ENCODE data around the gene NID1.

The NID1 gene

DNA sequence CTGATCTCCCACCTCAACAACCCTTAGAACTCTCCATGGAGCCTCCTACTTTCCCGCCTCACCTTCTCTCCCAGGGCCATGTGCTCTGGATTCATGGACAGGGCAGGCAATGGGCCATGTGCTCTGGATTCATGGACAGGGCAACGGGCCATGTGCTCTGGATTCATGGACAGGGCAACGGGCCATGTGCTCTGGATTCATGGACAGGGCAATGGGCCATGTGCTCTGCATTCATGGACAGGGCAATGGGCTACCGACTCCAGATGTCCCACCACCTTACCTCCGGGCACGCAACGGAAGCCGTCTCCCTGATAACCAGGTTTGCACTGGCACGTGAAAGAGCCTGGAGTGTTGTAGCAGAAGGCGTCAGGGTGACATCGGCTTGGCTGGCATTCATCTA, 53.2 kb downstream of the NID1 start:
- no peak overlapping the region for H3K4me2 ChIP-seq (ENCODE audit: low read length)
- H4K91ac ChIP-seq (ENCODE audit: low read depth, low read length) = no peak overlapping the region
- no peak overlapping the region for H3K4ac ChIP-seq (ENCODE audit: low read depth, low read length)
- H3K9me3 ChIP-seq (ENCODE audit: insufficient read depth, low read depth, low read length) = no peaks in the 10 kb centered on the region
- no peak overlapping the region for H3K23ac ChIP-seq (ENCODE audit: low read length)
- no peaks in the 10 kb centered on the region for H3K79me2 ChIP-seq (ENCODE audit: control insufficient read depth, insufficient read depth, low read length, poor library complexity)
- no peak overlapping the region for H3K9ac ChIP-seq (ENCODE audit: low read length)
- no peak overlapping the region for H3K4me3 ChIP-seq (ENCODE audit: low read depth, low read length)
- peaks cover 0 to 2% of the 10 kb centered on the region in 2 experiments for H3K4me1 ChIP-seq (ENCODE audit: control insufficient read depth in 1 of 2, insufficient read depth in 2 of 2, low read length in 2 of 2)
- H2AFZ ChIP-seq (ENCODE audit: insufficient read depth, low read length, poor library complexity) = no peak overlapping the region
- H2BK12ac ChIP-seq (ENCODE audit: low read length) = no peak overlapping the region
- no peak overlapping the region for H3K18ac ChIP-seq (ENCODE audit: low read length)
- H3K27me3 ChIP-seq (ENCODE audit: insufficient read depth, low read length) = no peaks in the 10 kb centered on the region
- WGBS (ENCODE audit: extremely low coverage, insufficient coverage, insufficient read length) = no CpG with 5 or more reads among the region's 11 CpGs
- H3K14ac ChIP-seq (ENCODE audit: low read length) = no peak overlapping the region
- H4K8ac ChIP-seq (ENCODE audit: low read depth, low read length) = no peak overlapping the region
- no peaks in the 10 kb centered on the region for H3K36me3 ChIP-seq (ENCODE audit: control insufficient read depth in 1 of 2, insufficient read depth in 2 of 2, low read length in 2 of 2)
- no peaks in the 10 kb centered on the region for H3K79me1 ChIP-seq (ENCODE audit: low read length)
- H2BK5ac ChIP-seq (ENCODE audit: low read depth, low read length, poor library complexity) = no peak overlapping the region
- H3K27ac ChIP-seq (ENCODE audit: low read depth, low read length) = no peak overlapping the region
- no peak overlapping the region for H4K12ac ChIP-seq (ENCODE audit: low read depth, low read length)
- no peak overlapping the region for H2AK5ac ChIP-seq (ENCODE audit: low read length)
- DNase-seq = no peak
- no peak overlapping the region for H2BK120ac ChIP-seq (ENCODE audit: insufficient read depth, low read length, poor library complexity)

DNA sequence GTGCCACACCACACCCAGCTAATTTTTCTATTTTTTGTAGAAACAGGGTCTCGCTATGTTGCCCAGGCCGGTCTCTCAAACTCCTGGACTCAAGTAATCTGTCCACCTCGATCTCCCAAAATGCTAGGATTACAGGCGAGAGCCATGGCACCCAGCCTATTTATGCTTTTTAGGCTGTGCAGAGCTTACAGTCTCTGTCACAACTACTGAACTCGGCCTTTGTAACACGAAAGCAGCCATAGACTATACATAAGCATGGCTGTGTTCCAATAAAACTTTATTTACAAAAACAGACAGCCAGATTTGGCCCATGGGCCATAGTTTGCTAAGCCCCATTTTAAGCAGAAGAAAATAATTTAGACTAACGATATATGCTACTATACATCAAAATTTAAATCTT, 54.4 kb downstream of the NID1 start:
- Histone ChIP-seq H3K4me3 (ENCODE audit: low read depth, low read length) (no peak overlapping the region), H3K9ac (ENCODE audit: low read length) (no peak overlapping the region), H4K12ac (ENCODE audit: low read depth, low read length) (no peak overlapping the region), H3K9me3 (ENCODE audit: insufficient read depth, low read depth, low read length) (no peaks in the 10 kb centered on the region), H3K14ac (ENCODE audit: low read length) (no peak overlapping the region), H3K27ac (ENCODE audit: low read depth, low read length) (no peak overlapping the region), H2AK5ac (ENCODE audit: low read length) (no peak overlapping the region), H3K4ac (ENCODE audit: low read depth, low read length) (no peak overlapping the region), H2BK12ac (ENCODE audit: low read length) (no peak overlapping the region), H2BK120ac (ENCODE audit: insufficient read depth, low read length, poor library complexity) (no peak overlapping the region), H3K18ac (ENCODE audit: low read length) (no peak overlapping the region), H2BK5ac (ENCODE audit: low read depth, low read length, poor library complexity) (no peak overlapping the region), H4K91ac (ENCODE audit: low read depth, low read length) (no peak overlapping the region), H3K4me1 (ENCODE audit: control insufficient read depth in 1 of 2, insufficient read depth in 2 of 2, low read length in 2 of 2) (peaks cover 0 to 2% of the 10 kb centered on the region in 2 experiments), H3K4me2 (ENCODE audit: low read length) (no peak overlapping the region), H3K27me3 (ENCODE audit: insufficient read depth, low read length) (no peaks in the 10 kb centered on the region), H3K79me2 (ENCODE audit: control insufficient read depth, insufficient read depth, low read length, poor library complexity) (no peaks in the 10 kb centered on the region), H3K23ac (ENCODE audit: low read length) (no peak overlapping the region), H3K36me3 (ENCODE audit: control insufficient read depth in 1 of 2, insufficient read depth in 2 of 2, low read length in 2 of 2) (no peaks in the 10 kb centered on the region), H2AFZ (ENCODE audit: insufficient read depth, low read length, poor library complexity) (no peak overlapping the region), H4K8ac (ENCODE audit: low read depth, low read length) (no peak overlapping the region), H3K79me1 (ENCODE audit: low read length) (no peaks in the 10 kb centered on the region)
- WGBS (ENCODE audit: extremely low coverage, insufficient coverage, insufficient read length) = no CpG with 5 or more reads among the region's 7 CpGs
- DNase-seq = no peak

DNA sequence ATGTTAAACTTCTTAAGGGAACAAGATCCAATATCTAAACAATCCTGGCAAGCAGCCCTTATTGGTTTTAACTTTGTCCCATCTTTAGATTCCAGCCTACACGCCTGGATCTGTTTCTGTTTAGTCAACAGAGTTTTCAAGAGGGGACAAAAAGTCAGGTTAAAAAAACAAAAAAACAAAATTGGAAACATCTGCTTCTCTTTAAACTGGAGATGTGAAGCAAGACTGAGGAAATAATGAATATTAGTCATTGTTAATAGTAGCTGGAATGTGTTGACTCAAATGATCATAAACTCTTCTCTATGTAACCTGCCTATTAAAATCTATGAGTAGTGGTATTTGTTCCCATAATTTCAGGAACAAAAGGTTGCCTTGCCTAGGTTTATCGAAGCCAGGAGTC, 55.0 kb downstream of the NID1 start:
- Histone ChIP-seq H2AK5ac (ENCODE audit: low read length) (no peak overlapping the region), H4K12ac (ENCODE audit: low read depth, low read length) (no peak overlapping the region), H2BK12ac (ENCODE audit: low read length) (no peak overlapping the region), H3K4me2 (ENCODE audit: low read length) (no peak overlapping the region), H3K27me3 (ENCODE audit: insufficient read depth, low read length) (no peaks in the 10 kb centered on the region), H2AFZ (ENCODE audit: insufficient read depth, low read length, poor library complexity) (no peak overlapping the region), H3K4ac (ENCODE audit: low read depth, low read length) (no peak overlapping the region), H2BK120ac (ENCODE audit: insufficient read depth, low read length, poor library complexity) (no peak overlapping the region), H3K14ac (ENCODE audit: low read length) (no peak overlapping the region), H3K18ac (ENCODE audit: low read length) (no peak overlapping the region), H4K8ac (ENCODE audit: low read depth, low read length) (no peak overlapping the region), H3K9me3 (ENCODE audit: insufficient read depth, low read depth, low read length) (no peaks in the 10 kb centered on the region), H3K27ac (ENCODE audit: low read depth, low read length) (no peak overlapping the region), H3K36me3 (ENCODE audit: control insufficient read depth in 1 of 2, insufficient read depth in 2 of 2, low read length in 2 of 2) (no peaks in the 10 kb centered on the region), H3K79me2 (ENCODE audit: control insufficient read depth, insufficient read depth, low read length, poor library complexity) (no peaks in the 10 kb centered on the region), H4K91ac (ENCODE audit: low read depth, low read length) (no peak overlapping the region), H3K4me1 (ENCODE audit: control insufficient read depth in 1 of 2, insufficient read depth in 2 of 2, low read length in 2 of 2) (peaks cover 0 to 2% of the 10 kb centered on the region in 2 experiments), H2BK5ac (ENCODE audit: low read depth, low read length, poor library complexity) (no peak overlapping the region), H3K23ac (ENCODE audit: low read length) (no peak overlapping the region), H3K9ac (ENCODE audit: low read length) (no peak overlapping the region), H3K79me1 (ENCODE audit: low read length) (no peaks in the 10 kb centered on the region), H3K4me3 (ENCODE audit: low read depth, low read length) (no peak overlapping the region)
- DNase-seq = peak in 1 of 2 donors; percentile 26
- no CpG with 5 or more reads among the region's 2 CpGs for WGBS (ENCODE audit: extremely low coverage, insufficient coverage, insufficient read length)

DNA sequence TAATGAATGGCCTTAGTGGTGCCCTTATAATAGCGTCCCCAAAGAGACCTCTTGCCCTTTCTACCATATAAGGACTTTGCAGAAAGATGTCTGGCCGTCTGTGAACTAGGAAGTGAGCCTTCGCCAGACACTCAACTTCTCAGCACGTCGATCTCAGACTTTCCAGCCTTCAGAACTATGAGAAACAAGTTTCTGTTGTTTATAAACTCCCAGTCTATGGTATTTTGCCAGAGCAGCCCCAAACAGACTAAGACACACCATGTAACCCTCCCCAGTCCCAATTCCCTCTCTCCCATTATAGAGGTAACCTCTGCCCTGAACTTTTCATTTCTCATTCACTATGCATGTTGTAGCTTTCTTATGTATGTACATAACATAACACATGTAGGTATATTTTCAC, 55.7 kb downstream of the NID1 start:
- no peaks in the 10 kb centered on the region for H3K9me3 ChIP-seq (ENCODE audit: insufficient read depth, low read depth, low read length)
- no peak for DNase-seq
- H3K79me2 ChIP-seq (ENCODE audit: control insufficient read depth, insufficient read depth, low read length, poor library complexity) = no peaks in the 10 kb centered on the region
- no peak overlapping the region for H2BK120ac ChIP-seq (ENCODE audit: insufficient read depth, low read length, poor library complexity)
- H3K27me3 ChIP-seq (ENCODE audit: insufficient read depth, low read length) = no peaks in the 10 kb centered on the region
- H3K4me2 ChIP-seq (ENCODE audit: low read length) = no peak overlapping the region
- H4K8ac ChIP-seq (ENCODE audit: low read depth, low read length) = no peak overlapping the region
- H2AFZ ChIP-seq (ENCODE audit: insufficient read depth, low read length, poor library complexity) = no peak overlapping the region
- H3K4ac ChIP-seq (ENCODE audit: low read depth, low read length) = no peak overlapping the region
- no peak overlapping the region for H3K4me3 ChIP-seq (ENCODE audit: low read depth, low read length)
- H2AK5ac ChIP-seq (ENCODE audit: low read length) = no peak overlapping the region
- WGBS (ENCODE audit: extremely low coverage, insufficient coverage, insufficient read length) = no CpG with 5 or more reads among the region's 5 CpGs
- H3K18ac ChIP-seq (ENCODE audit: low read length) = no peak overlapping the region
- H4K12ac ChIP-seq (ENCODE audit: low read depth, low read length) = no peak overlapping the region
- H3K23ac ChIP-seq (ENCODE audit: low read length) = no peak overlapping the region
- H3K79me1 ChIP-seq (ENCODE audit: low read length) = no peaks in the 10 kb centered on the region
- H3K27ac ChIP-seq (ENCODE audit: low read depth, low read length) = no peak overlapping the region
- no peak overlapping the region for H2BK5ac ChIP-seq (ENCODE audit: low read depth, low read length, poor library complexity)
- no peak overlapping the region for H3K14ac ChIP-seq (ENCODE audit: low read length)
- no peak overlapping the region for H3K9ac ChIP-seq (ENCODE audit: low read length)
- H3K36me3 ChIP-seq (ENCODE audit: control insufficient read depth in 1 of 2, insufficient read depth in 2 of 2, low read length in 2 of 2) = no peaks in the 10 kb centered on the region
- H2BK12ac ChIP-seq (ENCODE audit: low read length) = no peak overlapping the region
- H4K91ac ChIP-seq (ENCODE audit: low read depth, low read length) = no peak overlapping the region
- H3K4me1 ChIP-seq (ENCODE audit: control insufficient read depth in 1 of 2, insufficient read depth in 2 of 2, low read length in 2 of 2) = peaks cover 0 to 2% of the 10 kb centered on the region in 2 experiments

All from trophoblast cell (in vitro differentiated cells and primary cell).